Measurements from ENCODE around the gene SYCP2L. TPM values are rescaled to one million over a fixed set of nuclear protein-coding genes. Genes with fewer than 3 reads are reported as not detected.

Gene SYCP2L
- polyA plus RNA-seq, 1 donor from 2014 or later: 9.4 TPM

GRCh38 chr6:10976571-10976970, 89.7 kb downstream of the SYCP2L start:
- Histone ChIP-seq H3K4me2 (ENCODE audit: low read length) (no peak overlapping the region), H3K36me3 (ENCODE audit: insufficient read depth, low read length) (no peaks in the 10 kb centered on the region), H3K9me2 (ENCODE audit: insufficient read depth, low read length) (no peaks in the 10 kb centered on the region), H3K79me2 (replicated peaks; ENCODE audit: insufficient read depth, low read length) (no peaks in the 10 kb centered on the region), H3K9ac (ENCODE audit: low read length) (no peak overlapping the region), H3K27ac (ENCODE audit: low read length) (no peak overlapping the region), H3F3A (ENCODE audit: insufficient read depth, low read length, poor library complexity, severe bottlenecking) (no peaks in the 10 kb centered on the region), H3K4me3 (ENCODE audit: low read length) (no peak overlapping the region), H3K9me3 (ENCODE audit: low read length) (no peaks in the 10 kb centered on the region), H2AFZ (ENCODE audit: low read depth, low read length) (no peak overlapping the region), H3K27me3 (ENCODE audit: insufficient read depth, low read depth, low read length) (no peaks in the 10 kb centered on the region), H4K20me1 (ENCODE audit: insufficient read depth) (no peaks in the 10 kb centered on the region)
- TF ChIP-seq SMC3 (conservative IDR thresholded peaks at IDR 0.05; ENCODE audit: poor library complexity): no peak

GRCh38 chr6:10977231-10977968, 90.5 kb downstream of the SYCP2L start:
- no peak for TF ChIP-seq MXI1 (conservative IDR thresholded peaks at IDR 0.05; ENCODE audit: poor library complexity, severe bottlenecking)
- TF ChIP-seq RAD21 (conservative IDR thresholded peaks at IDR 0.05): no peak
- no peak for TF ChIP-seq REST (IDR thresholded peaks at IDR 0.05; ENCODE audit: borderline replicate concordance)
- TF ChIP-seq SMC3 (conservative IDR thresholded peaks at IDR 0.05; ENCODE audit: poor library complexity): no peak
- no peak for TF ChIP-seq CTCF (IDR thresholded peaks at IDR 0.05; ENCODE audit: poor library complexity, severe bottlenecking)
- no peak for TF ChIP-seq EP300 (conservative IDR thresholded peaks at IDR 0.05; ENCODE audit: poor library complexity, severe bottlenecking)
- TF ChIP-seq TAF1 (IDR thresholded peaks at IDR 0.05; ENCODE audit: low read depth): no peak
- no peak for TF ChIP-seq POLR2AphosphoS5 (IDR thresholded peaks at IDR 0.05)
- Histone ChIP-seq H3K27ac (ENCODE audit: low read length) (no peak overlapping the region), H3K9me2 (ENCODE audit: insufficient read depth, low read length) (no peaks in the 10 kb centered on the region)

GRCh38 chr6:10979603-10980002, 92.8 kb downstream of the SYCP2L start:
- Histone ChIP-seq H3K4me2 (ENCODE audit: low read length) (no peak overlapping the region), H3K4me3 (ENCODE audit: low read length) (no peak overlapping the region), H3K79me2 (replicated peaks; ENCODE audit: insufficient read depth, low read length) (no peaks in the 10 kb centered on the region), H3K9ac (ENCODE audit: low read length) (no peak overlapping the region), H3K9me2 (ENCODE audit: insufficient read depth, low read length) (no peaks in the 10 kb centered on the region), H2AFZ (ENCODE audit: low read depth, low read length) (no peak overlapping the region), H3K27me3 (ENCODE audit: insufficient read depth, low read depth, low read length) (no peaks in the 10 kb centered on the region), H3F3A (ENCODE audit: insufficient read depth, low read length, poor library complexity, severe bottlenecking) (no peaks in the 10 kb centered on the region), H3K27ac (ENCODE audit: low read length) (no peak overlapping the region), H3K36me3 (ENCODE audit: insufficient read depth, low read length) (no peaks in the 10 kb centered on the region), H3K9me3 (ENCODE audit: low read length) (no peaks in the 10 kb centered on the region), H4K20me1 (ENCODE audit: insufficient read depth) (no peaks in the 10 kb centered on the region)
- TF ChIP-seq EZH2 (IDR thresholded peaks at IDR 0.05; ENCODE audit: borderline replicate concordance, insufficient read depth, low read length, poor library complexity, severe bottlenecking) (no peak), TAF1 (IDR thresholded peaks at IDR 0.05; ENCODE audit: low read depth) (no peak), REST (IDR thresholded peaks at IDR 0.05; ENCODE audit: borderline replicate concordance) (no peak), CTCF (IDR thresholded peaks at IDR 0.05; ENCODE audit: poor library complexity, severe bottlenecking) (no peak), EP300 (conservative IDR thresholded peaks at IDR 0.05; ENCODE audit: poor library complexity, severe bottlenecking) (no peak), RAD21 (conservative IDR thresholded peaks at IDR 0.05) (no peak), MXI1 (conservative IDR thresholded peaks at IDR 0.05; ENCODE audit: poor library complexity, severe bottlenecking) (no peak), SMC3 (conservative IDR thresholded peaks at IDR 0.05; ENCODE audit: poor library complexity) (no peak), POLR2AphosphoS5 (IDR thresholded peaks at IDR 0.05) (no peak)

More at GRCh38 chr6:10977231-10977968, 90.5 kb downstream of the SYCP2L start:
- Histone ChIP-seq H3K36me3 (ENCODE audit: insufficient read depth, low read length) (no peaks in the 10 kb centered on the region), H2AFZ (ENCODE audit: low read depth, low read length) (no peak overlapping the region), H3K9ac (ENCODE audit: low read length) (no peak overlapping the region), H3K4me3 (ENCODE audit: low read length) (no peak overlapping the region), H3K27me3 (ENCODE audit: insufficient read depth, low read depth, low read length) (no peaks in the 10 kb centered on the region), H3F3A (ENCODE audit: insufficient read depth, low read length, poor library complexity, severe bottlenecking) (no peaks in the 10 kb centered on the region), H3K4me2 (ENCODE audit: low read length) (no peak overlapping the region), H4K20me1 (ENCODE audit: insufficient read depth) (no peaks in the 10 kb centered on the region), H3K9me3 (ENCODE audit: low read length) (no peaks in the 10 kb centered on the region), H3K79me2 (replicated peaks; ENCODE audit: insufficient read depth, low read length) (no peaks in the 10 kb centered on the region)
